Mesenchymal stem cell (in vitro differentiated cells and primary cell): ENCODE data around the gene OLFM3. TPM values are rescaled to one million over a fixed set of nuclear protein-coding genes. Genes with fewer than 3 reads are reported as not detected.

Experiments used
- DNase-seq: peaks from one replicate; pipeline ENCODE4 v3.0.0-alpha.2; 2013
- H2AFZ ChIP-seq: one replicate; pipeline ENCODE4 v1.6.1; 2013; ENCODE audit warnings: low read depth, mild to moderate bottlenecking, control low read depth, inconsistent platforms, low read length, moderate library complexity
- H2AK5ac ChIP-seq: 2 replicates; pipeline ENCODE4 v1.6.1; 2013; ENCODE audit warnings: low read length, moderate library complexity, mild to moderate bottlenecking, inconsistent platforms; ENCODE audit not compliant: severe bottlenecking
- H2BK120ac ChIP-seq: one replicate; pipeline ENCODE4 v1.6.1; 2013; ENCODE audit warnings: low read depth, mild to moderate bottlenecking, inconsistent platforms, low read length, moderate library complexity
- H2BK12ac ChIP-seq, 2 experiments: one replicate each; pipeline ENCODE4 v1.6.1; 2013; ENCODE audit warnings: inconsistent platforms in 2 of 2, low read length in 2 of 2, mild to moderate bottlenecking in 2 of 2, moderate library complexity in 2 of 2, control low read depth in 1 of 2
- H2BK15ac ChIP-seq: one replicate; pipeline ENCODE4 v1.6.1; 2013; ENCODE audit warnings: mild to moderate bottlenecking, low read depth, inconsistent platforms; ENCODE audit not compliant: poor library complexity, severe bottlenecking
- H2BK5ac ChIP-seq: 2 replicates; pipeline ENCODE4 v1.6.1; 2013; ENCODE audit warnings: low read depth, mild to moderate bottlenecking, low read length, control low read depth, inconsistent platforms; ENCODE audit not compliant: poor library complexity, severe bottlenecking
- H3K14ac ChIP-seq, 2 experiments: one replicate each; pipeline ENCODE4 v1.6.1; 2013; ENCODE audit warnings: inconsistent platforms in 2 of 2, low read length in 2 of 2, control low read depth in 1 of 2, mild to moderate bottlenecking in 1 of 2, moderate library complexity in 1 of 2
- H3K18ac ChIP-seq, 2 experiments: one replicate each; pipeline ENCODE4 v1.6.1; 2013; ENCODE audit warnings: inconsistent platforms in 2 of 2, low read length in 2 of 2, control low read depth in 1 of 2, low read depth in 1 of 2, mild to moderate bottlenecking in 1 of 2
- H3K23ac ChIP-seq, 2 experiments: one replicate each; pipeline ENCODE4 v1.6.1; 2013; ENCODE audit warnings: inconsistent platforms in 2 of 2, low read length in 2 of 2, mild to moderate bottlenecking in 2 of 2, moderate library complexity in 2 of 2, control low read depth in 1 of 2
- H3K27ac ChIP-seq: 2 replicates; pipeline ENCODE4 v1.5.1; 2013; ENCODE audit warnings: mild to moderate bottlenecking, moderate library complexity, low read length, control low read depth, inconsistent platforms; ENCODE audit not compliant: poor library complexity, severe bottlenecking
- H3K27me3 ChIP-seq, 2 experiments: 2 replicates each; pipeline versions ENCODE4 v1.6.1 to v1.7.0; 2013; ENCODE audit warnings: low read length in 2 of 2, mild to moderate bottlenecking in 2 of 2, moderate library complexity in 2 of 2, control low read depth in 1 of 2, inconsistent platforms in 1 of 2; ENCODE audit not compliant: control insufficient read depth in 1 of 2, insufficient read depth in 1 of 2
- H3K36me3 ChIP-seq, 2 experiments: 2 replicates each; pipeline versions ENCODE4 v1.6.1 to v1.7.0; 2013; ENCODE audit warnings: low read length in 2 of 2, control low read depth in 1 of 2, inconsistent platforms in 1 of 2, low read depth in 1 of 2, mild to moderate bottlenecking in 1 of 2; ENCODE audit not compliant: insufficient read depth in 2 of 2, control insufficient read depth in 1 of 2
- H3K4ac ChIP-seq, 2 experiments: one replicate each; pipeline ENCODE4 v1.6.1; 2013; ENCODE audit warnings: inconsistent platforms in 2 of 2, low read length in 2 of 2, mild to moderate bottlenecking in 2 of 2, moderate library complexity in 2 of 2, control low read depth in 1 of 2, low read depth in 1 of 2
- H3K4me1 ChIP-seq: 2 replicates; pipeline ENCODE4 v1.6.1; 2013; ENCODE audit warnings: low read depth, low read length, control low read depth; ENCODE audit not compliant: control insufficient read depth, insufficient read depth
- H3K4me2 ChIP-seq: 2 replicates; pipeline ENCODE4 v1.6.1; 2013; ENCODE audit warnings: low read length, mild to moderate bottlenecking, inconsistent platforms; ENCODE audit not compliant: poor library complexity, severe bottlenecking
- H3K4me3 ChIP-seq, 2 experiments: 2 replicates each; pipeline versions ENCODE4 v1.5.1 to v1.7.0; 2013; ENCODE audit warnings: low read length in 2 of 2, mild to moderate bottlenecking in 2 of 2, control low read depth in 1 of 2, low read depth in 1 of 2; ENCODE audit not compliant: insufficient read depth in 1 of 2
- H3K79me1 ChIP-seq: replicated peaks from 2 replicates; pipeline ENCODE4 v1.6.1; 2013; ENCODE audit warnings: mild to moderate bottlenecking, control low read depth, low read length, inconsistent platforms; ENCODE audit not compliant: poor library complexity, severe bottlenecking
- H3K9ac ChIP-seq: 2 replicates; pipeline ENCODE4 v1.7.0; 2013; ENCODE audit warnings: mild to moderate bottlenecking, low read length, moderate library complexity
- H3K9me3 ChIP-seq: 2 replicates; pipeline ENCODE4 v1.7.0; 2013; ENCODE audit warnings: mild to moderate bottlenecking, low read length; ENCODE audit not compliant: control insufficient read depth
- H4K8ac ChIP-seq: one replicate; pipeline ENCODE4 v1.6.1; 2013; ENCODE audit warnings: inconsistent platforms, mild to moderate bottlenecking, low read length, moderate library complexity
- H4K91ac ChIP-seq: one replicate; pipeline ENCODE4 v1.6.1; 2013; ENCODE audit warnings: mild to moderate bottlenecking, low read length, inconsistent platforms
- WGBS: methylation state at CpG from one replicate; pipeline ENCODE4 v1.1.7; 2013; ENCODE audit warnings: mixed read lengths; 5-methylcytosine and 5-hydroxymethylcytosine counted together
- small RNA-seq: library from polyadenylated mRNA; stranded (forward); fragments of <200 nt; extraction: miRNeasy Mini kit (QIAGEN cat#:217004); gene quantifications from one replicate; pipeline ENCODE3, GENCODE V24; 2013; ENCODE audit warnings: low read depth

OLFM3 gene

DNA sequence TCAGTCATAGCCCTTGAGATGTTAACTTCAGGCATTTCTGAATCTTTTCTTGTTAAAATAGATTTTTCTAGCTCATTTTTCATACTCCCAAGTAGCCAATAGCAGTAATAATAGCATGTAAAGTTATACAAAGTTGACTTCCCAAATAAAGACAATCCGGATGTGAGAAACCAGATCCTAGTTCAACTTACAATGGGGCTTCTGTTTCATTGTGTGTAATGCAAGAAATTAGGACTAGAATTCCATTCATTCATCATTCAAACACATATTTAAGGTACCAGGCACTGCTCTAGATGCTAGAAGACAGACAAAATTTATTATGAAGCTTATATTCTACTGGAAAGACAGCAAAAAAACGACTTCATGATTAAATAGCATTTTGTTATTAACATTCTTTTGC, 240.3 kb downstream of the OLFM3 start:
- no peaks in the 10 kb centered on the region for H3K79me1 ChIP-seq
- H2BK120ac ChIP-seq: no peak overlapping the region
- no peaks in the 10 kb centered on the region for H3K4me1 ChIP-seq
- no peak overlapping the region for H3K4me2 ChIP-seq
- H2AFZ ChIP-seq: no peak overlapping the region
- H3K4ac ChIP-seq: no peak overlapping the region
- no peaks in the 10 kb centered on the region for H3K36me3 ChIP-seq
- H2BK12ac ChIP-seq: no peak overlapping the region
- WGBS: no CpG with 5 or more reads among the region's 2 CpGs
- no peak overlapping the region for H4K8ac ChIP-seq
- no peaks in the 10 kb centered on the region for H3K27me3 ChIP-seq
- no peak overlapping the region for H3K23ac ChIP-seq
- no peak overlapping the region for H2AK5ac ChIP-seq
- H2BK15ac ChIP-seq: no peak overlapping the region
- H2BK5ac ChIP-seq: no peak overlapping the region
- no peak overlapping the region for H3K9ac ChIP-seq
- no peaks in the 10 kb centered on the region for H3K9me3 ChIP-seq
- no peak overlapping the region for H3K18ac ChIP-seq
- H3K4me3 ChIP-seq: no peak overlapping the region
- no peak overlapping the region for H4K91ac ChIP-seq
- H3K27ac ChIP-seq: no peak overlapping the region
- H3K14ac ChIP-seq: no peak overlapping the region
- no peak for DNase-seq

Small RNAs within 50 kb of the gene (small RNA-seq; reads per million reads assigned to genes)
- not detected for gene RNU6-352P
